ENCODE results near the gene KLHDC8B. TPM values are rescaled to one million over a fixed set of nuclear protein-coding genes. Genes with fewer than 3 reads are reported as not detected.

KLHDC8B gene
- total and polyA plus RNA-seq, 9 of the 15 experiments (the other 6 are each of a cell fraction or from before 2014, with no cell fraction given), result 6.9 to 34.8 (median 25.2) TPM

GRCh38 chr3:49171775-49172500 lies 540 bp downstream of the KLHDC8B start (continued):
- TF ChIP-seq, protein P1, sequence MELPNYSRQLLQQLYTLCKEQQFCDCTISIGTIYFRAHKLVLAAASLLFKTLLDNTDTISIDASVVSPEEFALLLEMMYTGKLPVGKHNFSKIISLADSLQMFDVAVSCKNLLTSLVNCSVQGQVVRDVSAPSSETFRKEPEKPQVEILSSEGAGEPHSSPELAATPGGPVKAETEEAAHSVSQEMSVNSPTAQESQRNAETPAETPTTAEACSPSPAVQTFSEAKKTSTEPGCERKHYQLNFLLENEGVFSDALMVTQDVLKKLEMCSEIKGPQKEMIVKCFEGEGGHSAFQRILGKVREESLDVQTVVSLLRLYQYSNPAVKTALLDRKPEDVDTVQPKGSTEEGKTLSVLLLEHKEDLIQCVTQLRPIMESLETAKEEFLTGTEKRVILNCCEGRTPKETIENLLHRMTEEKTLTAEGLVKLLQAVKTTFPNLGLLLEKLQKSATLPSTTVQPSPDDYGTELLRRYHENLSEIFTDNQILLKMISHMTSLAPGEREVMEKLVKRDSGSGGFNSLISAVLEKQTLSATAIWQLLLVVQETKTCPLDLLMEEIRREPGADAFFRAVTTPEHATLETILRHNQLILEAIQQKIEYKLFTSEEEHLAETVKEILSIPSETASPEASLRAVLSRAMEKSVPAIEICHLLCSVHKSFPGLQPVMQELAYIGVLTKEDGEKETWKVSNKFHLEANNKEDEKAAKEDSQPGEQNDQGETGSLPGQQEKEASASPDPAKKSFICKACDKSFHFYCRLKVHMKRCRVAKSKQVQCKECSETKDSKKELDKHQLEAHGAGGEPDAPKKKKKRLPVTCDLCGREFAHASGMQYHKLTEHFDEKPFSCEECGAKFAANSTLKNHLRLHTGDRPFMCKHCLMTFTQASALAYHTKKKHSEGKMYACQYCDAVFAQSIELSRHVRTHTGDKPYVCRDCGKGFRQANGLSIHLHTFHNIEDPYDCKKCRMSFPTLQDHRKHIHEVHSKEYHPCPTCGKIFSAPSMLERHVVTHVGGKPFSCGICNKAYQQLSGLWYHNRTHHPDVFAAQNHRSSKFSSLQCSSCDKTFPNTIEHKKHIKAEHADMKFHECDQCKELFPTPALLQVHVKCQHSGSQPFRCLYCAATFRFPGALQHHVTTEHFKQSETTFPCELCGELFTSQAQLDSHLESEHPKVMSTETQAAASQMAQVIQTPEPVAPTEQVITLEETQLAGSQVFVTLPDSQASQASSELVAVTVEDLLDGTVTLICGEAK (IDR thresholded peaks at IDR 0.05), result 0 out of 2 replicates have a peak, but pooled peaks have one; percentile 2
- TF ChIP-seq, protein P1 (CRISPR knock-in tag; IDR thresholded peaks at IDR 0.05), result no peak

Measured in K562 (cell line).